NCI-H460 (cell line): ENCODE measurements around the gene HSD17B8. TPM values are rescaled to one million over a fixed set of nuclear protein-coding genes. Genes with fewer than 3 reads are reported as not detected.
A peak's percentile ranks its signal among the peaks of the same experiment; 100 is the strongest.
"Not testable (repeated sequence)": the region's sequence is repeated elsewhere in the genome, so short reads cannot be mapped to it uniquely, and the experiment has no call there.

Experiments used
- DNase-seq: peaks from one replicate; pipeline ENCODE4 v3.0.0-alpha.2; 2016; ENCODE audit warnings: low read depth; ENCODE audit errors: extremely low read depth
- total RNA-seq: library from RNA; depleted of rRNA; stranded (reverse); fragments of >200 nt; shearing (Covaris generic); gene quantifications from 2 replicates; pipeline ENCODE4 v1.2.3, GENCODE V29; 2014

HSD17B8 gene
- total RNA-seq, 1 experiment from 2014 or later = 10.3 TPM

DNA sequence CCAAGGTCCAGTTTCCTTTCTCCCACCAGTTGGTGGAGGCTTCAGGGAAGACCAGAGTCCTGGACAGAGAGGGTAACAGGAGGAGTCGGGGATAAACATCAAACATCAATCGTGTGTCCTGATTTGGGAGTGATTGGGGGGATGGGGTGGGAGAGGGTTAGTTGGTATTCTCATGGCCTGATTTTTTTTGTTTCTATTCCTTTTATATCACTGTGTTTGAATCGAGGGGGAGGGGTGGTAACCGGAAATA is 365 bp upstream of the HSD17B8 start:
- DNase-seq = no peak

DNA sequence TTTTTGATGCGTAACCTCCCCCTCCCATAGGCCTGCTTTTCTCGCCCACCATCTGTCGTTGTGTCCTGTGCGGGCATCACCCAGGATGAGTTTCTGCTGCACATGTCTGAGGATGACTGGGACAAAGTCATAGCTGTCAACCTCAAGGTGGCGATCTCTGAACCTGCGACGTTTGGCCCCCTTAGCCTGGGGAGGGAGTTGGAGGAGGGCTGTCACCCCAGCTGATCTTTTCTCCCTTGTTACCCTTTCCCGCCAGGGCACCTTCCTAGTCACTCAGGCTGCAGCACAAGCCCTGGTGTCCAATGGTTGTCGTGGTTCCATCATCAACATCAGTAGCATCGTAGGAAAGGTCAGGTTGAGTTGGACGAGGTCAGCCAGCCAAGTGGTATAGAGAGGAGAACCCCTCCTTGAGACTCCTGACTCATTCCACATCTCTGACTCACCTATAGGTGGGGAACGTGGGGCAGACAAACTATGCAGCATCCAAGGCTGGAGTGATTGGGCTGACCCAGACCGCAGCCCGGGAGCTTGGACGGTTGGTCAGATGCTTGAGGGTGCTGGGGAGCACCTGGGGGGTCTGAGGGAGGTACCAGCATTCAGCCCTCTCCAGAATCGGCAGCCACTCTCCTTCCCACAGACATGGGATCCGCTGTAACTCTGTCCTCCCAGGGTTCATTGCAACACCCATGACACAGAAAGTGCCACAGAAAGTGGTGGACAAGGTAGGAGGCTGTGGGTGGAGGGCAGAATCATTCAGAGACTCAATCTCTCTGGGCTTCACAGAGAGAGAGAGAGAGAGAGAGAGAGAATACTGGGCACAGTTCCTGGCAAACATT is 954 bp downstream of the HSD17B8 start:
- DNase-seq = no peak

DNA sequence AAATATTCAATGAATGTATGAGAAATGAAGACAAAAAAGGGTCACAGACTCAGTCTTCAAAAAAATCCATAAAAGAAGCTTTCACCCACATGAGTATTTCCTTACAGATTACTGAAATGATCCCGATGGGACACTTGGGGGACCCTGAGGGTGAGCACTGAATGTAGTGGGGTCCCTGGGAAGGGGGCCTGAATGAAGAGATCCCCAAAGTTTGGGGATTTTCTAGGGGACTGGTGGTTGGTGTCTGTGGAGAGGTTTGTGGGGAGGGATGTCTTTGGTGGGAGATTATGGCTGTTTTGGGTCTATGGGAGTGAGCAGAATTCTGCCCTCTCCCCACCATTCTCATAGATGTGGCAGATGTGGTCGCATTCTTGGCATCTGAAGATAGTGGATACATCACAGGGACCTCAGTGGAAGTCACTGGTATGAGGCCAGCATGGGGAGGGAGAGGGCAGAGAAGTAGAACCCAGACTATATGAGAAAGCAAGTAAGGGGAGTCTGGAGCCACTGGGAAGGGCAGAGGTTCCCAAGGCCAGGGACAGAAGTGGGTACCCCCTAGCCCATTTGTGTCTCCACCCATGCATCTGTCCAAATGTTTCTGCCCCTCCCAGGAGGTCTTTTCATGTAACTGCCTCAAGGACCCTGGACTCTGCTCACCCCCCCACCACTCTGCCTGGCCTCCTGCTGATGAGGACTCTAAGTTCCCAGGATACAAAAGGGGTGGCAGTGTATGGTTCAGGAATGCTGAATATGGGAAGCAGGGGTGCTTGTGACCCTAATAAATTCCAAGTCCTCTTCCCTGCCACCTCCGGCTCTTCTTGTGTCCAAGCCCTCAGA is 1.8 kb downstream of the HSD17B8 start:
- no peak for DNase-seq

DNA sequence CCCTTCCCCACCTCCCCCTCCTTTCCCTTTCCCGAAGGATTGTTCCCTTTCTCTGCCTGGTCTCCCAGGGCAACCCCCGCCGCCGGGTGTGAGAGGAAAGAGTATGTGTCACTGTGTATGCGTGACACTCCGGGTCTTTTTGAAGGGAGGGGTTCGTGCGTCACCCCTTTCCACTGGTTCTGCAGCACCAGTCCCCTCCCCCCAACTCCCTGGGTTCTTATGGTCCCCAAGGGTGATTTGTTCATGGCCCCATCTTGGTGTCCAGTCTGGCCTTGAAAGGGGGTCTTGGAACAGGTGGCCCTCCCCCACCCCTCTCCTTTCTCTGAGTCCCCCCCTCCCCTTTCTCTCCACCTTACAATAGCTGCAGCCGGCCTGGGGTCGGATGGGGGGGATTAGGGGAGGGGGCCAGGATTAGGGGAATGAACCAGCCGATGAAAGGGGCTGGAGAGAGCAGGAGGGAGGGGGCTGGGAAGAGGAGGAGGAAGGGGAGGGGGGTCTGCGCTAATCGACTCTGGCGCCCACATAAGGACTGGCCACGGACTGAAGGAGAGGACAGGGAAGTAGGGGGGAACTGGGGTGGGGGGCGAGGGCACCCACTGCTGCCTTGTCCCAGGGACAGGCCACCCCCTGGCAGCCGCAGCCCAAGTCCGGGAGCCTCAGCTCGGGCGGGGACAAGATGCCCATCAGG is 2.6 kb downstream of the HSD17B8 start:
- no peak for DNase-seq

DNA sequence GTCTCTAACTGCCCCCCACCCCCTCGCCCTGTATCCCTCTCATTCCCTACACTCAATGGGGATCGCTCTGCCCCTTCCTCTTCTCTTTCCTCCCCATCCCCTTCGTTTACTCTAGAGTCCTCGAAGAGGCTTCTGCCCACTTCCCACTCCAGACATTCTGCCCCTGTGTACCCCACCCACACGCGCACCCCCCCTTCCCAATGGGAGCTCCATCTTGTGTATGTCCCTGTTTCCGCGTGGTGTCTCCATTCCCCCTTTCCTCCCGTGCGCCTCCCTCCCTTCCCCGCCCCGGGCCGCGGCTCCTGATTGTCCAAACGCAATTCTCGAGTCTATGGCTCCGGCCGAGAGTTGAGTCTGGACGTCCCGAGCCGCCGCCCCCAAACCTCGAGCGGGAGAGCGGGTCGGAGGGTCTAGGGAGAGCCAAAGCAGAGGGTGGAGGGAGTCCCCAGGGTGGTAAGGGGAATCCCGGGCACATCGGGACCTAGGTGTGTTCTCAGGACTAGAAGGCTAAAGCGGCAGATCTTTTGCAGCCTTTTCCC is 3.2 kb downstream of the HSD17B8 start:
- no peak for DNase-seq

DNA sequence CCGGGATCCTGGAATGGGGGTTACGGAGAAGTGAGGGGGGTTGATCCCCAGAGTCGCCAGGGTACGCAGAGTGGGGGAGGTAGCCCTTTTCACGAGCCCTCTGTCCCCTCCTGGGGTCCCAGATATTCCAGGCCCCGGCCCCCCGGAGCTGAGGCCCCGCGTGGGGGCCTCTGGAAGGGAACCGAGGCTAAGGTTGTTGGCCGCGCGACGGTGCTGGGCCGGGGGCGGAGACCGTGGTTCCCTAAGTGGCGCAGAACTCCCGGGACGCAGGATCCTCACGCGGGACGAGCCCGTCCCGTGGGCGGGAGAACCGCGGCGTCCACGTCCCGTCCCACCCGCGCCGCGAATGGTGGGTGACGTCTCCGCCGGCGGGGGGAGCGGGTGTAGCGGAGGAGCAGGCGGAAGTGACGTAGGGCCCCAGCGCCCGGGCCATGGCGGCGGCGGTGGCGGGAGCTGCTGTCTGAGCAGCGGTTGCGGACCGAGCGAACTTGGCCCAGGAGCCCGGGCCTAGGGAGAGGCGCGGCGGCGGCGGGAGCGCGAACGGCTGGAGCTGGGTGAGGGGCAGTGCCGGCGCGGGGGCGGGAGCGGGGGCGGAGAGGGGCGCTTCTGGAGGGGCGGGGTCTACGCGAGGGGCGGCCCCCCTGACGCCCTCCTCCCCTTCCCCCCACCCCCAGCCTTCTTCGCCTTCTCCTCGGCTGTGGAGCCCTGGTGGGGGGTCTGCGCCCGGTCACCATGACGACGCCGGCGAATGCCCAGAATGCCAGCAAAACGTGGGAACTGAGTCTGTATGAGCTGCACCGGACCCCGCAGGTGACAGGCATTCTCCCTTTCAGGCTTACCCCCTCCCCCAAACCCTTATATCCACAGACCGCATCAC is 3.9 kb downstream of the HSD17B8 start, which contains the start of gene RING1:
Gene RING1 (plus strand): TSS at position 410 of the 877 bp plus-strand sequence. CDS start 323 bp downstream, at position 733.
- peak; percentile 30 for DNase-seq

DNA sequence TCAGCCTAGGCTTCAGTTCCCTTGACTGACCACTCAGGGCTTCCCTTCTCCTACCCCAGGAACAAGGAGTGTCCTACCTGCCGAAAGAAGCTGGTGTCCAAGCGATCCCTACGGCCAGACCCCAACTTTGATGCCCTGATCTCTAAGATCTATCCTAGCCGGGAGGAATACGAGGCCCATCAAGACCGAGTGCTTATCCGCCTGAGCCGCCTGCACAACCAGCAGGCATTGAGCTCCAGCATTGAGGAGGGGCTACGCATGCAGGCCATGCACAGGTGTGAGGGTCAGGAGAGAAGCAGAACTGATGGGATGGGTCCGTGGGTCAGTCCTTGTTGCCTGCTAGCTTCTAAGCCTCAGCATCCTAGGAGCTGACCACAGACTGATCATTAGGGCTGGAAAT is 5.4 kb downstream of the HSD17B8 start:
- DNase-seq = no peak

DNA sequence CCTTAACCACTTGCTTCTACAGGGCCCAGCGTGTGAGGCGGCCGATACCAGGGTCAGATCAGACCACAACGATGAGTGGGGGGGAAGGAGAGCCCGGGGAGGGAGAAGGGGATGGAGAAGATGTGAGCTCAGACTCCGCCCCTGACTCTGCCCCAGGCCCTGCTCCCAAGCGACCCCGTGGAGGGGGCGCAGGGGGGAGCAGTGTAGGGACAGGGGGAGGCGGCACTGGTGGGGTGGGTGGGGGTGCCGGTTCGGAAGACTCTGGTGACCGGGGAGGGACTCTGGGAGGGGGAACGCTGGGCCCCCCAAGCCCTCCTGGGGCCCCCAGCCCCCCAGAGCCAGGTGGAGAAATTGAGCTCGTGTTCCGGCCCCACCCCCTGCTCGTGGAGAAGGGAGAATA is 6.7 kb downstream of the HSD17B8 start:
- DNase-seq = no peak

DNA sequence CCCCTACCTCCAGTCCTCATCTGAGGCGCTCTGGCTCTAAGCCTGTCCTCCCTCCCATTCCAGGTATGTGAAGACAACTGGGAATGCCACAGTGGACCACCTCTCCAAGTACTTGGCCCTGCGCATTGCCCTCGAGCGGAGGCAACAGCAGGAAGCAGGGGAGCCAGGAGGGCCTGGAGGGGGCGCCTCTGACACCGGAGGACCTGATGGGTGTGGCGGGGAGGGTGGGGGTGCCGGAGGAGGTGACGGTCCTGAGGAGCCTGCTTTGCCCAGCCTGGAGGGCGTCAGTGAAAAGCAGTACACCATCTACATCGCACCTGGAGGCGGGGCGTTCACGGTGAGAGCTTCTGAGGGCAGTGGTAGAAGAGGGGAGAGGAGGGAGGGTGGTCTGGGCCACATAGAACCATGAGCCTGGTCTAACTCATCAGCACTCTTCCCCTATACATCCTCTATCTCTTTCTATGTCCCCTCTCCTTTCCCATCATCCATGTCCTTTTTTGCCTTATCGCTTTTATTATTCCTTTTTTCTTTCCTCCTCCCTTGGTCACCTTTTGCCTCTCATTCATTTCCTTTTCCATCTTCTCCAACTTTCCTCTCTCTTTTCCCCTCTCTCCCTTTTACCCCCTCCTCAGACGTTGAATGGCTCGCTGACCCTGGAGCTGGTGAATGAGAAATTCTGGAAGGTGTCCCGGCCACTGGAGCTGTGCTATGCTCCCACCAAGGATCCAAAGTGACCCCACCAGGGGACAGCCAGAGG is 7.4 kb downstream of the HSD17B8 start:
- DNase-seq = no peak

DNA sequence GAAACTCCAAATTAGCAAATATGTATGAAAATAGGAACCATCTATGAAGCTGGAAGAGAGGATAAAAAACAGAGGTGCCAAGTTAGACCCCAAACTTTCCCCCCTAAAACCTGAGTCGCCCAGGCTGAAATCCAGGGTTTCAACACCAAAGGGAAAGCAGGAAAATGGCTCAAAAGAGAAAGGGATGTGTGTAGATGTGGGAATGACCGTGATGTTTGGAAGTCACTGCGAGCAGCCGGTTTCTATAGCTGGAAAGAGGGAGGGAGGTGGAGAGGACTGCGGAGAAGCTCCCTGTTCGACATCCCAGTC is 8.4 kb downstream of the HSD17B8 start:
- DNase-seq = no peak

DNA sequence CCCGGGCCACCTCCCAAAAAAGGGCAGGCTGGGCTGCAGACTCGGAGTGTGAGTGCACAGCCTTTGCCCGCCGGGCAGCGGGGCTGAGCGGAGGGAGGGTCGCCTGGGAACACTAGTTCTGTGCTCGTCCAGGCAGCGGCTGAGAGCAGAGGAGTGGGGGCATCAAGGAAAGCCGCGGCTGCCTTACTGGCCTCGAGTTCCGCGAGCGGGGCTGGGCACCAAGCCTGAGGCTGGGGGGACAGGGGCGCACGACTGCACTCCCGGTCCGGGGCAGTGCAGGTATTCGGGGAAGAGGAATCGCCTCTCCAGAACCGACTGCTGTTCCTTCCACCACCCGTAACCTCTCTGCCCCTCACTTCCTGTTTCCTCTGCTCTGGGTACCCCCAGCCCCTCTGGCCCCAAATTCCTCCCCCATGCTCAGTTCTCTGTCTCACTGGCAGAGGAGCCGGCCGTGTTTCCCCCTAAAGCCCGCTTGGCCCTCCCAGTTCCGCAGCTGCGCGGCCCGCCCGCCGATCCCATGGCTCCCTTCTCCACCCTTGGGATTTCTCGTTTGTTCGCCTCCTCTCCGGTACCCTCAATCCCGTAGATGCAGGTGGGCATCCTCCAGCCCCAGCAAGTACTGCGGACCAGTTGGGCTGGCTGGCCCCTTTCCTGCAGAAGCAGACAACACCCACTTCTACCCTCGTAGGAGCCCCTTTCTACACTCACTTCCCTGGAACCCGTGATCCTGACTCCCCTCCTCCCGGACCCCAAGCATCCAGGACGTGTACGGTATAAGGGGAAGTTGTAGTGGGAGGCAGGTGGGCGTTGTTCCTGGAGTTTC is 8.9 kb downstream of the HSD17B8 start:
- no peak for DNase-seq

DNA sequence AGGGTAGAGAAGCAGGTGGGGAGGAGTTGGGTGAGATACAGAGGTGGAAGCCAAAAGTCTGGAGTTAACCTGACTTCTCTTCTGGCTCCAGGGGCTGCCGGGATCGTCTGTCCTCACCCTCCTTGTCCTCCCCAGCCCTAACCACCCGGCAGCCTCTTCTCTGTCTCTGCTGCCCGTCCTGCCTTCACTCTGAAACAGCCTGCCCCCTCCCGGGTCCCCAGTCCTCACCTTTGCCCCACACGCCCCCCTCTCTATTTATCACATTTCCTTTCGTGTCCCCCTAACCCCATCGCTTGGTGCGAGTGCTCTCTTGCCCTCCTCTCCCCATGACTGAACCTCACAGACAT is 9.5 kb downstream of the HSD17B8 start:
- DNase-seq = no peak

DNA sequence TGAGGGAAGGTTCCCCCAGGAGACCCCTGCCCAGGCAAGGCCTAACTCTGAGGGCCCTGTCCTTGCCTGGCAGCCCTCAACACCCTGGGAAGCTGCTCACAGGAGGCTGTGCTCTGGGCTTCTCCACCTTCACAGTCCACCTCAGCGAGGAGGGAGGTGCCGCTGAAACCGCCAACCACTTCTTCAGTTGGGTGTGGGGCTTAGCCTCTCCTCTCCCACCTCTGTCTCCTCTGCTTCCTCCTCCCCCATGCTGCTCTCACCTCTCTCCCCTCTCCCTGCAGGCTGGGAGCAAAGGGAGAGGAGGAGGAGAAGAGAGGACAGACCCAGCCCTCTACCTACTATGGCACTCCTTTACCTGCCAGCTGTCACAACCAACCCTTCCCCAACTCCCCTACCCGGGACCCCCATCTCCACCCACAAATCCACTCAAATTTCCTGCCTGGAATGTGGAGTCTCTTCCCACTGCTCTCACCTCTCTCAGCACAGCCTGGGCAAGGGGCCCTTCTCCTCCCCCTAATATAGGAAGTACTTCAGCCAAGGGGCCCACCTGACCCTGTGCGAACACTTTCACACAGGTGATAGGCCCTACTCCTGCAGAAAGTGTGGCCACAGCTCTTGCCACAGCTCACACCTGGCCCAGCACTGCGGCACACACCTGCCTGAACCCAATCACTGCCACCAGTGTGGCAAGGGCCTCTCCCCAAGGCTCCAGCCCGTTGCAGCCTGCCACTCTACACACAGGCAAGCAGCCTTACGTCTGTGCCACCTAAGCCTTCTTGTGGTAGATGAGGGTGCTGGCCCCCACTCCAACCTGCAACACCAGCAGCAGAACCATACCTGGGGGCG is 11.0 kb downstream of the HSD17B8 start:
- DNase-seq = no peak

DNA sequence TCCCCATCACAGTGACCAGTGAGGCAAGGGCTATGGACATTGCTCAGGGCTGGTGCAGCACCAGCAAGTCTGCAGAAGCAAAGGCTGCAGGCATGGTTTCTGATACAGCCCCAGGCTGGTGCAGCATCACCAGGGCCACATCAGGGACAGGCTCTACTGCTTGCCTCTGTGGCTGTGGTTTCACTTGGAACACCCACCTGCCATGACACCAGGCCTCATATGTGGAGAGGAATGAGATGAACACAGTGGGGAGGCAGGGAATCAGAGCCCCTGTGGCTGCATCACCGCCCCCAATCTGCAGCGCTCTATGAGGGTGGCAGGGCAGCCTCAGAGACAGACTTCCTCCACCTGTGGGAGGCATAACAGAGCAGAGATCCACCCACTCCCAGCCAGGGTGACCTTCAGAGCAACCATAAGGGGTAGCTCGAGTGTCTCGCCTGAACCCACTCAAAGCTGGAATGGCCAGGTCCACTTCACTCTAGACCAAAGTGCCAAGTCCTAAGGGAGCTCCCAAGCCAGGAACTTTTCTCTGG is 11.7 kb downstream of the HSD17B8 start:
- no peak for DNase-seq

DNA sequence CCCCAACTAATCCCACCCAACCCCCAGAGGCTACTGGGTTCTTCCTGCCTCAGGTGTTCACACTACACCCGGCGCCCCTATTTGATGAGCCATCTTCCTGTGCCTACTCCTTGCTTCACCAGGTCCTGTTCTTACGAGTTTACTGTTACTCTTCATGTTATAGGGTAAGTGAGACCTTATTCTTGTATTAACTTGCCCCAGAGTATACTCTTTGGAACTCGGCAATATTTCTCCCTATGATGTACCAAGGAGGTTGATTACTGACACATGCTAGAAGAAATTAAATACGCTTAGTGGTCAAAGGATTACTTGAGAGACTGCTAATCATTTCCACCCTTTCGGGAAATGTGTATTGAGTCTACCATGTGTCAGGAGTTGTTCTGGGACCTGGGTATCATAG is 12.8 kb downstream of the HSD17B8 start:
- DNase-seq = no peak

DNA sequence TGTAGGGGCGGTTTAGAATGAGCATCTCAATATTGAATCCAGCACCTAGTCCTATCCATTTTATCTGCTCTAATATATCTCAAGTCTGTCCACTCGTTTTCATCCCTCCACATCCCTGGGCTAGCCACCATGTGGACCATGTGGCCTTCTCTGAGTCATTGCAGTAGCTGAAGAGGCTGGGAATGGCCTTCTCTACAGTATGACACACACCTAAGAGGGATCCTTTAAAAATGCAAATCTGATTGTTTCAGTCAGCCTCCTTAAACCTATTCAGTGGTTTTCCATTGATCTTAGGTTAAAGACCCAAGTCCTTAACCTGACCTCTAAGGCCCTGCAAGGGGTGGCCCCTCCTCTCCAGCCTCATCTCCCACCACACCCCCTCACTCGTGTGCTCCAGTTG is 13.2 kb downstream of the HSD17B8 start:
- DNase-seq = no peak

DNA sequence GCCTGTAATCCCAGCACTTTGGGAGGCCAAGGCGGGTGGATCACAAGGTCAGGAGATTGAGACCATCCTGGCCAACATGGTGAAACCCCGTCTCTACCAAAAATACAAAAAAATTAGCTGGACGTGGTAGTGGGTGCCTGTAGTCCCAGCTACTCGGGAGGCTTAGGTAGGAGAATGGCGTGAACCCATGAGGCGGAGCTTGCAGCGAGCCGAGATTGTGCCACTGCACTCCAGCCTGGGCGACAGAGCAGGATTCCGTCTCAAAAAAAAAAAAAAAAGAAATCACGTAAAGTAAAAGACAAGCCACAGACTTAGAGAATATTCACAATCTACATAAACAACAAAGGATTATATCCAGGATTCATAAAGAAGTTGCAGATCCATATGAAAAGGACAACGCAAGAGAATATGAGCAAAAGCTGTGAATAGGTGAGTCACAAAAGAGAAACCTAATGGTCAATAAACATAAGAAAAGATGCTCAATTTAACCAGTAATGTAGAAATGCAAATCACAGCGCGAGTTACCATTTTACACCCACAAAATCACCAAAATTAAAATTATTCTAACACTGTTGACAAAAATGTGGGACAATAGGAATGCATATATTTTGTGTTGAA is 22.2 kb downstream of the HSD17B8 start:
- DNase-seq = not testable (repeated sequence)
